HepG2 (cell line): ENCODE measurements around the gene PGPEP1. TPM values are rescaled to one million over a fixed set of nuclear protein-coding genes. Genes with fewer than 3 reads are reported as not detected.

ENCODE experiments used
- ATF7 ChIP-seq, 2 experiments: fragments of 450-650 bp in 1 of 2; sonication (generic) in 1 of 2; formaldehyde crosslinking in 1 of 2; IDR thresholded peaks; 2 replicates each; pipeline versions ENCODE4 v1.4.0 to v1.6.1; 2016 to 2020; ENCODE audit warnings: antibody characterized with exemption in 1 of 2, mild to moderate bottlenecking in 1 of 2, missing genetic modification reagents in 1 of 2
- BRF2 ChIP-seq: sonication (generic); formaldehyde crosslinking; IDR thresholded peaks from 2 replicates; pipeline ENCODE4 v1.8.1; 2022; ENCODE audit warnings: mild to moderate bottlenecking, missing genetic modification reagents
- DNMT1 ChIP-seq: sonication (generic); formaldehyde crosslinking; IDR thresholded peaks from 2 replicates; pipeline ENCODE4 v1.5.1; 2020; ENCODE audit warnings: mild to moderate bottlenecking, missing genetic modification reagents
- EHMT2 ChIP-seq: fragments of 200-600 bp; sonication (generic); IDR thresholded peaks from 2 replicates; pipeline ENCODE4 v1.7.0; 2017; ENCODE audit warnings: antibody characterized with exemption, low read depth, low read length, borderline replicate concordance
- GFI1 ChIP-seq: sonication (generic); formaldehyde crosslinking; IDR thresholded peaks from 2 replicates; pipeline ENCODE4 v1.5.0; 2020; ENCODE audit warnings: missing genetic modification reagents, mild to moderate bottlenecking, borderline replicate concordance
- HNRNPLL ChIP-seq: fragments of 200-400 bp; formaldehyde crosslinking; IDR thresholded peaks from 2 replicates; pipeline ENCODE4 v1.6.1; 2017; ENCODE audit warnings: mild to moderate bottlenecking, low read depth, low read length; ENCODE audit not compliant: poor library complexity, severe bottlenecking
- IKZF1 ChIP-seq: fragments of 450-650 bp; IDR thresholded peaks from 2 replicates; pipeline ENCODE4 v1.7.1; 2016
- MIER2 ChIP-seq: IDR thresholded peaks from 2 replicates; pipeline ENCODE4 v1.6.1; 2016; ENCODE audit warnings: missing biosample characterization, missing genetic modification reagents
- NAIF1 ChIP-seq: sonication (generic); formaldehyde crosslinking; IDR thresholded peaks from 2 replicates; pipeline ENCODE4 v1.5.0; 2020; ENCODE audit warnings: mild to moderate bottlenecking, missing genetic modification reagents, borderline replicate concordance
- PRMT3 ChIP-seq: sonication (generic); formaldehyde crosslinking; IDR thresholded peaks from 2 replicates; pipeline ENCODE4 v1.8.1; 2022; ENCODE audit warnings: low read depth, mild to moderate bottlenecking, moderate library complexity, missing genetic modification reagents, borderline replicate concordance
- USF2 ChIP-seq, 2 experiments: sonication (generic) in 1 of 2; formaldehyde crosslinking in 1 of 2; IDR thresholded peaks; 2 replicates each; pipeline versions ENCODE4 v1.5.1 to v1.6.1; 2011 to 2020; ENCODE audit warnings: borderline replicate concordance in 1 of 2, low read depth in 1 of 2, low read length in 1 of 2, mild to moderate bottlenecking in 1 of 2, missing genetic modification reagents in 1 of 2, moderate library complexity in 1 of 2
- XBP1 ChIP-seq: sonication (generic); formaldehyde crosslinking; IDR thresholded peaks from 2 replicates; pipeline ENCODE4 v1.5.0; 2020; ENCODE audit warnings: missing genetic modification reagents
- ZFP36 ChIP-seq: fragments of 150-350 bp; IDR thresholded peaks from 2 replicates; pipeline ENCODE4 v1.6.1; 2018; ENCODE audit warnings: borderline replicate concordance, low read length, low read depth; ENCODE audit not compliant: partially characterized antibody
- ZFP37 ChIP-seq: sonication (generic); formaldehyde crosslinking; IDR thresholded peaks from 2 replicates; pipeline ENCODE4 v1.4.0; 2020; ENCODE audit warnings: missing genetic modification reagents, borderline replicate concordance
- ZNF20 ChIP-seq: sonication (generic); formaldehyde crosslinking; IDR thresholded peaks from 2 replicates; pipeline ENCODE4 v1.4.0; 2020; ENCODE audit warnings: mild to moderate bottlenecking, moderate library complexity, missing genetic modification reagents
- ZNF281 ChIP-seq: sonication (generic); formaldehyde crosslinking; IDR thresholded peaks from 2 replicates; pipeline ENCODE4 v1.4.0; 2020; ENCODE audit warnings: missing genetic modification reagents, borderline replicate concordance
- ZNF704 ChIP-seq: sonication (generic); formaldehyde crosslinking; IDR thresholded peaks from 2 replicates; pipeline ENCODE4 v1.8.1; 2023; ENCODE audit warnings: mild to moderate bottlenecking, inconsistent platforms, moderate library complexity, missing genetic modification reagents, borderline replicate concordance
- ZNF720 ChIP-seq: sonication (generic); formaldehyde crosslinking; IDR thresholded peaks from 2 replicates; pipeline ENCODE4 v1.4.0; 2020; ENCODE audit warnings: missing genetic modification reagents
- ZNF780A ChIP-seq: sonication (generic); formaldehyde crosslinking; IDR thresholded peaks from 2 replicates; pipeline ENCODE4 v1.8.0; 2022; ENCODE audit warnings: mild to moderate bottlenecking, missing genetic modification reagents, moderate library complexity
- polyA plus RNA-seq, 8 experiments: library from polyadenylated mRNA; depleted of rRNA in 3 of 8; stranded (reverse) in 7 of 8; unstranded in 1 of 8; fragments of >200 nt; fragmentation: Illumina TruSeq in 4 of 8; extraction: Trizol in 4 of 8; gene quantifications; 2 replicates each; pipeline versions ENCODE4 v1.2.1 to v1.2.3, GENCODE V29; 2011 to 2016; ENCODE audit warnings: low read depth in 4 of 8, missing spikeins in 1 of 8, mixed read lengths in 1 of 8; ENCODE audit not compliant: insufficient read depth in 1 of 8
- total RNA-seq, 5 experiments: library from RNA; depleted of rRNA; stranded (reverse); fragments of >200 nt; fragmentation: Illumina TruSeq; extraction: Trizol; gene quantifications; 2 replicates each; pipeline ENCODE4 v1.2.3, GENCODE V29; 2016; ENCODE audit warnings: low read depth in 1 of 5

PGPEP1 gene
- total and polyA plus RNA-seq, 2 of the 13 experiments (the other 11 are each of a cell fraction or from before 2014, with no cell fraction given): 53.1 to 56.6 TPM

- TF ChIP-seq HNRNPLL: no peak
- TF ChIP-seq USF2 (IDR thresholded peaks at IDR 0.05; ENCODE audit: low read depth, low read length): peak; percentile 95
- peak; percentile 87; the same call in 1 of the 2 replicates for TF ChIP-seq USF2 (CRISPR knock-in tag; IDR thresholded peaks at IDR 0.05; ENCODE audit: borderline replicate concordance)
- 0 out of 2 replicates have a peak, but pooled peaks have one; percentile 25 for TF ChIP-seq NAIF1 (CRISPR knock-in tag)
- TF ChIP-seq MIER2 (CRISPR knock-in tag): no peak
- TF ChIP-seq ZNF281 (CRISPR knock-in tag): peak; percentile 92; the same call in 1 of the 2 replicates
- no peak for TF ChIP-seq ZNF704 (CRISPR knock-in tag)
- no peak for TF ChIP-seq ZNF720 (CRISPR knock-in tag)
- TF ChIP-seq GFI1 (CRISPR knock-in tag): peak; percentile 46; the same call in 1 of the 2 replicates
- no peak for TF ChIP-seq ZNF20 (CRISPR knock-in tag)
- no peak for TF ChIP-seq BRF2 (CRISPR knock-in tag)
- TF ChIP-seq ZFP37: no peak
- TF ChIP-seq EHMT2: no peak
- no peak for TF ChIP-seq ZFP36
- TF ChIP-seq XBP1 (CRISPR knock-in tag): no peak
- TF ChIP-seq DNMT1: no peak
- no peak for TF ChIP-seq ZNF780A
- no peak for TF ChIP-seq ATF7 (IDR thresholded peaks at IDR 0.05)
- no peak; the same call in 1 of the 2 replicates for TF ChIP-seq ATF7 (CRISPR knock-in tag; IDR thresholded peaks at IDR 0.05)
- no peak for TF ChIP-seq IKZF1
- no peak for TF ChIP-seq PRMT3 (CRISPR knock-in tag)
These were observed 33.7 kb downstream of the PGPEP1 start (continued) for GRCh38 chr19:18373892-18374629.
